GM21367 (cell line): ENCODE data around the gene HLA-DPA1.
"Not testable (repeated sequence)": the region's sequence is repeated elsewhere in the genome, so short reads cannot be mapped to it uniquely, and the experiment has no call there.

Experiments used
- ATAC-seq: cut with Tn5 transposase; IDR thresholded peaks from one replicate; pipeline ENCODE4 v1.9.1; 2021; ENCODE audit not compliant: unreplicated experiment

Gene HLA-DPA1

DNA sequence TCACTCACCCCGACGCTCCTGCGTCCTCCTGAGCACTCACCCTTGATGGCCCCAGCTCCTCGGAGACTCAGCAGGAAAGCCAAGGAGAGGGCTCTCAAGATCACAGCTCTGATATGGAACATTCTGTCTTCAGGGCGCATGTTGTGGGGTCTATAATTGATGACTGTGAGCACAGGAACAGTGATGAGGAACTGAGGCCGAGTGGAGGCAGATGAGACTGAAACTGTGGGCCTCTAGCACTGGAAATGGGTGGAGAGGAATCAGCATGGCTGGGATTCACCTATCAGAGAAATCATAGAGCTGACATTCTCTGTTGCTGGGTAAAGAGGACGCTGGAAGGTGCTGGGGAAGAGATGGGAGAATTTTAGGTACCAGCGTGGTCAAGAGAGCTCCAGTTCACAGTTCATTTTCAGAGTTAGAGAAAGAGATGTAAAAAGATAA is at the start of gene HLA-DPA1:
Gene HLA-DPA1 (minus strand): TSS at position 219 of the 441 bp plus-strand sequence.
- peak; percentile 63 for ATAC-seq

DNA sequence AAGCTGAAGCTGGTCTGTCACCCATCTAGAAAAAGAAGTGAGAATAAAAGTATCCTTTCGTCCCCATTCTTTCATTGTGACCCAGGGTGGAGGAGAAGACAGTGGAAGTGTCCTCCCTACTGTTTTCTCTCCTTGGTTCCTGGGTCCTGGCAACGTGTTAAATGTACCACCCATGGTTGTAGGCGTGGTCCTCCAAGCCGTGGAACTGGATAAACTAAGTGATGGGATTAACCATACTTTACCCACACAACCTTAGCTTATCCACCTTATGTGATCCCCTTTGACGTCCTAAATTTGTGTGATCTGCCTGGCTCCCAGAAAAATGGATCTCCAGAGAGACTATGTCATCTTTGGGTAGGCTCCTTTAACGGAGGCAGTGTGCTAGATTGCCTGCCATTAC is 49.7 kb upstream of the HLA-DPA1 start:
- ATAC-seq: no peak

DNA sequence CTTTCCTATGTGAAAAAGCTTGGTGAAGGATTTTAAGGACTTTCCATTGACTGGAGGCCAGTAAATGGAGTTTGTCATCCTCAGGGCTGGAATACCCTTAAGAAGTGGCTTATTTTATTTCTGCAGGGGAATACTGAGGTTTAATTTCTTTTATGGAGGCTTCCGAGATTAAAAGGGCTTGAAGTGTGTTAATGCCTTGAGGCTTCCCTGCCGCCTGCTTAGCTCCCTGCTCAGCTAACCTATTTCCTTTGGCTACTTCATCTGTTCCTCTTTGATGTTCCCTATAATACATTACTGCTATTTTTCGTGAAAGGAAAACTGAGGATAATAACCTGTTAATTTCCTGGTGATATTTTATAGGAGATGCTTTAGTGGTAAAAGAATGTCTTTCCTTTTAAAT is 46.6 kb upstream of the HLA-DPA1 start:
- ATAC-seq: no peak

DNA sequence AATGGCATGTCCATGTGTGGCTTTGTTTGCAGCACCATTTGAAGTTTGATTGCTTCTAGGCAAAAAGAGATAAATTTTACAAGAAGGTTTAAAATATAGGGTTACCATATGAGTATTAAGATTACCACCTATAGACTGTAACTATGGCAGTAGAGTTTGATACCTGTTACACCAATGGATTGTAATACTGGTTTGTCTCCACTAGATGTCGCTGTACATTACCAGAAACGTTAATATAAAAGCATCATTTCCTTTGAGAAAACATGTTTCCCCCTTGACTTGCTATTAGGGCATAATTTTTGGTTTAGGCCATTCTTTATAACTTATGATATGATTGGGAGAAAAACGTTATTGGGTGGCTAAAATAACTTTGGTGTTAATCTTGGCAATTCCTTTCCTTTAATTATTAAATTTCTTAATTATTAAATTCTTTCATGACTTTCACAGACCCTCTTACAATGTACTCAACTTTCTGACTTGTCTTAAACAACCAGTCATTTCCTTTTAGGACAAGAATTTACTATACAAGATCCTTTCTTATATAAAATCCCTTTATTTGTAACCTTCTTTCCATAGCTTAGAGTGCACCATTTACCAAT is 45.2 kb upstream of the HLA-DPA1 start:
- no peak for ATAC-seq

DNA sequence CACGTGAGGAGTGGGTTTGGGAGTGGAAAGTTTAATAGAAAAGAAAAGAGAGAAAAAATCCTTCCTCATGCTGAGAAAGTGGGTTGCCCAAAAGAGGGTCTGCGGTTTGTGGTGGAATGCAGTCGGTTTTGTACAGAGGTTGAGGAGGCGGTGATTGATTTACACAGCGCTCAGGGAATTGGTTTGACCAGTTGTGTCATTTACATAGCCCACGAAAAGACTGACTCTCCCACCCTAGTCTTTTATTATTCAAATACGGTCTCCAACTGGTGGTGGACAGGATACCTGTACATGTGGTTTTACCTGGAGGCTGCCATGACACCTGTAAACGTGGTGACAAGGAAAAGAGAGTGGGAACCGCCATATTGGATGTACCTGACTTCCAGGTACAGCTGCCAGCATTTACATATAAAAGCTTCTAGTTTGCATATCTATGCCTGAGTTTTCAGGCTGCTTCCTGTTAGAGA is 44.4 kb upstream of the HLA-DPA1 start:
- no peak for ATAC-seq

DNA sequence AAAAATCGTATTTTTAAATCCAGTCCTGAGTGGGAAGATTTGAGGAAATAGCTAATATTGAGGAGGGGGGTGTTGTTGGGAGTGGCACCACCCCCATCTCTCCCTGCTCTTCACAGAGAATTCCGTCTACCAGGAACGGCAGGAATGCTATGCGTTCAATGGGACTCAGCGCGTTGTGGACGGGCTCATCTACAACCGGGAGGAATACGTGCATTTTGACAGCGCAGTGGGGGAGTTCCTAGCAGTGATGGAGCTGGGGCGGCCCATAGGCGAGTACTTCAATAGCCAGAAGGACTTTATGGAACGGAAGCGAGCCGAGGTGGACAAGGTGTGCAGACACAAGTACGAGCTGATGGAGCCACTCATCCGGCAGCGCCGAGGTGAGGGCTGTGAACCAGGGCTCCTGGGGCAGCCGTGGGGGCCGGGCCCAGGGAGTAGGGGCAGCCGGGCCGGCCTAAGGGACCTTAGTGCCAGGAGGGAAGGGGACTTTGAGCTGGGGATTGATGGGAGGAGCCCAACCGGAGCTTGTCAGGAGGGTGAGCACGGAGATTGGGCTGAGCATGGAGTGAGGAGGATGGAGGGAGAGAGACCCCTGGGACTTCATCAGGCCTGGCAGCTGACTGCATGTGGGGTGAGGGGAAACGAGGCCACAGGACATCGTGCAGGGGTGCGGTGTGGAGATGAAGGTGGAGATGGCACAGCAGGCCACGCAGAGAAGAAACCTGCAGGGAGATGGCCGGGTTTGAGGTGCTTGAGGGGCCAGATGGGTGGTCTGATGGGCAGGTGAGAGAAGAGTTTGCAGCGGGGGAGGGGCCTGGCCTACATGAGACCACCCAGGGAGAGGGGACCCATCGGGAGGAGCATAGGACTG is 43.6 kb upstream of the HLA-DPA1 start:
- no peak for ATAC-seq

DNA sequence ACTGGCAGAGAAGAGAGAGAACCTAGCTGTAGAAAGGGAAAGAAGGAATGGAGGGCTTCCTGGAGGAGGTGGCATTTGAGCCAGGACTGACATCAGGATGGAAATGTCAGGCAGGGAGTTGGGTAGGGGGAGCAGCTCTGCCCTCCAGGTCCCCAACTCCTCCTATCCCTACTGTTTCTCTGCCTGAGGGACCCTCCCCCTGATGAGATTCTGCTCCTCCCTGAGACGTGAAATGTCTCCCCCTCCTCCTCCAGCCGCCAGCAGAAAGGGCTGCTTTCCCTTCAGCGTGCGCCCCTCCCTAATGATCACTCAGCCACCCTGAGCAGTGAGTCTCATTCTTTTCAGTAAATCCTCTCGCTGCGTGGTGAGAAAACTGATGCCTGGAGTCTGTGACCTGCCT is 43.0 kb upstream of the HLA-DPA1 start:
- ATAC-seq: no peak

DNA sequence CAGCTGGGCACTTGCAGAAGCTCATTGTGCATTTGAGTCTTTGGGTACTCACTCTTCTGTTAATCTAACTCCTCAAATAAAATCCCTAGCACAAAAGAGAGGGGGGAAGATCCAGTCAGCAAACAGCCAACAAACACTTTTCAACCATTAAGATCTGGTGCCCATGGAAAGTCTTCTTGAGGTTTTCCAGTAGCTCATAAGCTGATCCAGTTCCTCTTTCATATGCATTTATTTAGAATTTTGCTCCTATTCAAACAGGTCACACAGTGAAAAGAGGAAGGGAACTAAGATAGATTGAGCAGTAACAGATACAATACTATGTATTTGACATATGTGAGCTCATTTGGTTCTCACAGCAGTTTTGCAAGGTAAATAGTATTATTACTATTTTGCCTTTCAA is 41.0 kb upstream of the HLA-DPA1 start:
- ATAC-seq: no peak

DNA sequence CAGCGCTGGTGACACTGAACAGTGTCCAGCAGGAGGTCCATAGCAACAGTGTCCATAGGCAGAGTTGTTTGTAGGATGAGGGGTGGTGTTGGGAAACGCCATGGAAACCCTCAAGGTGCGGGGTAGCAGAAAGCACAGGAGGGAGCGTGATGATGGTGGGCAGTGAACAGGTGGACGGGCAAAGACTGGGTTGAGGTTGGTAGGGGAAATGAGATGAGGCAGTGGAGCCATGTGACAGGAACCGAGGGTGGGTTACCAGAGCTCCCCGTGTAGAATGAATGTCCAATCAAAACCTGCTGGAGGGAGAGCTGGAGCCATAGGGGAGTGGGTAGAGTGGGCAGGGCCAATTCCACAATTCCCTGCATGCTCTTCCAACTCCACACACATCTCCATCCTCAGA is 40.3 kb upstream of the HLA-DPA1 start:
- ATAC-seq: no peak

DNA sequence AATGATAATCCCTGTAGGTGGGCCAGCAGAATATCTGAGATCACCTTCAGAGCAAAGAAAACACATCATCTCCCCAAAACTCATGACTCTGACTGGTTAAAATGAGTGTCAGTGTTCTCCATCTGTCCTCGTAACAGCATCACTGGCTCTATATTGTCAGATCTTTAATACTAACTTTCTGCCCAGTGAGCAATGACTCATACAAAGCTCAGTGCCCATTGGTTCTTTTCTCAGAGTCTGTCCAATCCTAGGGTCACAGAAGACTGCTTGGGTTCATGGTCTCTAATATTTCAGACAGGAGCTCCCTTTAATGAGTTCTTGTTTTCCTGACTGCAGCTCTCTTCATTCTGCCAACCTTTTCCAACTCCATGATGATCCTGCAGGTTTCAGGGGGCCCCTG is 38.7 kb upstream of the HLA-DPA1 start:
- ATAC-seq: peak; percentile 75

DNA sequence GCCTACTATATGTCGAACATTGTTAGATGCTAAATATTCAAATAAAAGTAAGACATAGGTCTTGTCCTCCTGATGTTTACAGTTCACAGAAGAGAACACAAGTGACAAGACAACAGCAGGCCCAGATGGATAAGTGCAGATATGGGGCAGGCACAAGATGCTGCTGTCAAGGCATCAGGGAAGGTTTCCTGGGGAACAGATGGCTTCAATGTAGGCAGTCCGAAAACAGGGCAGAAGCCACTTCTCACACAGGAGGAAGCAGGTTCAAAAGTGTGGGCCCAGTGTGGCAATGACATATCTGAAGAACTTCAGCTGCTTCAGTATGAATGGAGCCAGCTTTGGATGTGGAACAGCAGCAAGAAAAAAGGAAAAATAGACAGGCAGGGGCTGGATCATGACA is 34.9 kb upstream of the HLA-DPA1 start:
- no peak for ATAC-seq

DNA sequence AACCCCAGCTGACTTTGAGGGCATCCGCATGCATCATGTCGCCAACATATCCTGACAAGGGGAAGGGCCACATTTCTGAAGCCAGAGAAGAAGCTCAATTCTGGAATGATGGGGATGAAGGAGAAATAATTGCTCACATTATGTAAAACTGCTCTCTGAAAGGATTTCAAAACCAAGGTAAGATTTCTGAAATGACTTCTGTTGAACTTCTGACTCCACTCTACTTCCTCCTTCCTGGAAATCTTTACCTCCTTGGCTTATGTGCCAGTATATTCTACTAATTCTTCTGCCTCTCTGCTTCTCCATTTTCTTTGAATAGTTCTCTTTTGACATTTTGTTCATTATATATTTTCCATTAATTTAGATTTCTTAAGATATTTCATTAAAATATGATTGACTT is 34.2 kb upstream of the HLA-DPA1 start:
- ATAC-seq: no peak

DNA sequence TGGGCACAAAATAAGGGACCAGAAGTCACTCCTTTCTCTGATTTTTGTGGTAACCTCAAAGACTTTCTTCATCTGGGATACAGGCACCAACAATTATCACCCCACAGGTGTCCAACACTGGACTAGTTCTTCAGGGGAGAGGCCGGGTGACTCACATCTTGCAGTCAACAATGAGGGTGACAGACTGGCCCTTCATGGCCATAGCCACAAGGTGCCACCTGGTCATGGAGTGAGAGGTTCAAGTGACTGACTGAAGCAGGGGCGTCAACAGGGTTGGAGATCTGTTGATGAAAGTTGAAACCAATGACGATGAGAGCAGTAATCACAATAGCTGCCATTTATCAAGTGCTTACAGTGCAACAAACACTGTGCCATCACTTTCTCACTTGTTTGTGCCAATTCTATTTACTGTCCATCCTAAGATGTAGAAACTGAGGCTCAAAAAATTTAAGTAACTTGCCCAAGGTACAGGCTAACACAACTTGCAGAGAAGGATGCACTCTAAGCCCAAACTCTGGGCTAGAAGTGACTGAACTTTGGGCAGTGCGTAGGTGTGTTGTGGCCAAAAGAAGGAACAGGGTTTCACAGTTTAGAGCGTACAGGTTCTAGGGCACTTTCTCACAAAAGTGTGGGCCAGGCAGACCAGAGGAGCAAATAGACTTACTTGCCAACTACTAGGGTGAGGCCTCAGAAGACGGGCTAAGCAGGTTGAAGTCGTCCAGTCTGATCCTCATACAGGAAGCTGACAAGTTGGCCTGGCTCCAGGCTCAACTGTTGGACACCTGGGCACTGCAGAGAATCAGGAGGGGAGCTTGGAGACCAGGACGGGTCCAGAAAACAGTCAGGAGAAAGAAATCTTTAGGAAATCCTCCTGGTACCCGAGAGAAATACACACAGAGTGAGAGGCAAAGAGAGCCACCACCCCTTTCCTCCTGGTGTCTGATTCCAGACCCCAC is 32.7 kb upstream of the HLA-DPA1 start:
- no peak for ATAC-seq

DNA sequence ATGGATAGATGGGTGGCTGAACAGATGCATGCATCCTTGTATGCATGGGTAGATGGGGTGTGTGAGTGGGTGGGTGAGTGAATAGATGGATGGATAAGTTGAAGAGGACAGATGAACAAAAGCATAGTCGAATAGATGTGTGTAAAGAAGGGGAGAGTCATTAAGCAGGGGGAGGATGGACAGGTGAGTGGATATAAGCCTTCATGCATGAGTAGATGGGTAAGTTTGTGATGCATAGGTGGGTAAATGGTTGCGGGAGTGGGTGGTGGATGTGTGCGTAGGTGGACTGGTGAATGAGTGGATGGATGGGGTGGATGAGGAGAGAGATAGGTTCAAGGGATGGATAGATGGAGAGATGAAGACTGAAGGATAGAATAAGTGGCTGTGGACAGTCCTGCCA is 31.9 kb upstream of the HLA-DPA1 start:
- ATAC-seq: no peak

DNA sequence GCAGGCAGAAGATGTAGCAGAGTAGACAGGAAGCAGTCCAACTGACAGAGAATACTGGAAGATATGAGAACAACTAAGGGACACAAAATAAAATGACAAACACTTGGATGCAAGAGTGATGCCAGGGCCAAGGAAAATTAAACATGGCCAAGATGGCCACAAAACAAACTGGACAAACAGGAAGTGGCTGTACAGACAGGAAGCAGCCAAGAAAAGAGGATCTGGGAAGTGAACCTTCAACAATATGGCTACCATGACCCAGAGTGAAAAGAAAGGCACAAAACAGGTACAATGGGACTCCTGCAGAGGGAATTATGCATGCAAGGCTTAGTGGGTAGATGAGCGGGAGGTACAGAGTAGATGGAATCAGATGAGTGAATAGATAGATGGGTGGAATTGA is 31.4 kb upstream of the HLA-DPA1 start:
- no peak for ATAC-seq

DNA sequence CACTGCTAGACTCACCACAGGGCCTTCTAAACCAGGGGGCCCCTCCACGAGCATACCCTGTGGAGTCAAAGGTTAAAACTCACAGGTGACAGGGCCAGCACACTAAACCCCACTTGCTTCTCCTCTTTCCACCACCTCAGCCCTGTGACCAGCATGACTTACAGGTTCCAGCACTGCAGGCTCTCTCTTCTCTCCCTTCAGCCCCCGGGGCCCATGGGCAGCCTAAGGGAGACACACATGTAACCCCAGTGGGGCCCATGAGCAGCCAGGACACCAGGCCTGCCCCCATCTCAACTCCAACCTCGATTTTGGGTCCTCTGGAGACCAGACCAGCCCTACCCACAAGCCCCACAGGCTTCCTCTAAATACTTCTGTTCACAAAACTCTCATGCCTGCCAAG is 30.3 kb upstream of the HLA-DPA1 start:
- ATAC-seq: no peak

DNA sequence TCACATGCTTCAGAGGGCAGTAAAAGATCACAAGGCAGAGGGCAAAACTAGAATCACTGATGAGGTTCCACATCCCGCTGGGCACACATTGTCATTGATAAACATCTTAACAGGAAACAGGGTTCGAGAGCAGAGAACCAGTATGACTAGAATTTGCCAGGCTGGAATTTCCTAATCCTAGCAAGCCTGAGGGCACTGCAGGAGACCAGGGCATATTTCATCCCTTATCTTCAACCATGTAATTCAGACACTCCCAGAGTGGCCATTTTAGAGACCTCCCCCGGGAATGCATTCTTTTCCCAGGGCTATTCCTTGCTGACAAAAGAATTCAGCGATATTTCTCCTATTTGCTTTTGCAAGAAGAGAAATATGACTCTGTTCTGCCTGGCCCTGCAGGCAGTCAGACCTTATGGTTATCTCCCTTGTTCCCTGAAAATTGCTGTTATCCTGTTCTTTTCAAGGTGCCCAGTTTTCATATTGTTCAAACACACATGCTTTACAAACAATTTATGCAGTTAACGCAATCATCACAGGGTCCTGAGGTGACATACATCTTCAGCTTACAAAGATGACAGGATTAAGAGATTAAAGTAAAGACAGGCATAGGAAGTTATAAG is 27.8 kb upstream of the HLA-DPA1 start:
- ATAC-seq: not testable (repeated sequence)

DNA sequence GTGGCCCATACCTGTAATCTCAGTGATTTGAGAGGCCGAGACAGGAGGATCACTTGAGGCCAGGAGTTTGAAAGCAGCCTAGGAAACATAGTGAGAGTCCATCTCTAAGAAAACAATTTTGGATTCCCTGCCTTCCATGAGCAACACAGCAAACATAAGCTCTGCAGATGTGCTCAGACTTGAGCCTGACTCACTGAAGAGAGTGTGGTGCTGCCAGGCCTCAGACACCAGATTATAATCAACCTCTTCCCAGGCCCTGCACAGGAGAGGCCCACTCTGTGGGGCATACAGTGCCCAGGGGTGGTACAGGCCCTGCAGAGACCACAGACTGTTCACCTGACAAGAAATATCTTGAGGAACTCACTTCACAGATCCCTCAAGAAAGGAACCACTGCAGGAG is 22.2 kb upstream of the HLA-DPA1 start:
- ATAC-seq: no peak

DNA sequence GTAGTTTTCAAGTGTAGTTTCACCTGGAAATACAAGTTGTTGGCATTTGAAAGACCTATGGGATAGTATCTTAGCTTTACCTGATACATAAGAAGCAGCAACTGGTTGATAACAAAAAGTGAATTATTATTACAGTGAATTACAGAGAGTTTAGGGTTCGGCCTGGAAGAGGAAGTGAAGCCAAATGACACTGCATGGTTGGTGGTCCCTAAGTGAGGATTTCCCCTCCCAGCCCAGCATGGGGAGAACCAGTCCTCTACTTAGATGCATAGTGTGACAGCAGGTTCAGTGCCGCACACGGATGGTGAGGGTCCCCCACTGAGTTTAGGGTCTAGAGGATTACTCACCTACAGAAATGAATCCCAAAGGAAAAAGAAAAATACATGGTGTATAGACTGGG is 20.4 kb upstream of the HLA-DPA1 start:
- no peak for ATAC-seq

DNA sequence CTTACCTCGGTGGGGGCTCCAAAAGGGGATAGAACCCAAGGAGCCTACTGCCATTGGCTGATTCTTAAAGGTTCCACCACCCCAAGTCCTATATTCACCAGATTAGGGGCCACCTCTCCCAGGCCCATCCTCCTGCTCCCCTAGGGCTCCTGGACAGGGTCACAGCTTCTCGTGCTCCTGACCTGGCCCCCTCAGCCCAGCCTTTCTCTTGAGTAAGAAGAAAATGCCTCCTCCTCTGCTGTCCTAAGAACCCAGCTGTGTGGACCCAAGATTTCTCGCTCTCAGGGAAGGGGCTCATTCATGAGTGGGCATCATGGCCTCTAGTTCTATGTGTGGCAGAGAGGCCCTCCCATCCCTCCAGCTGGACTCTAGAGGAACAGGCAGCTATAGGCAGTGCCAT is 18.9 kb upstream of the HLA-DPA1 start:
- ATAC-seq: no peak

DNA sequence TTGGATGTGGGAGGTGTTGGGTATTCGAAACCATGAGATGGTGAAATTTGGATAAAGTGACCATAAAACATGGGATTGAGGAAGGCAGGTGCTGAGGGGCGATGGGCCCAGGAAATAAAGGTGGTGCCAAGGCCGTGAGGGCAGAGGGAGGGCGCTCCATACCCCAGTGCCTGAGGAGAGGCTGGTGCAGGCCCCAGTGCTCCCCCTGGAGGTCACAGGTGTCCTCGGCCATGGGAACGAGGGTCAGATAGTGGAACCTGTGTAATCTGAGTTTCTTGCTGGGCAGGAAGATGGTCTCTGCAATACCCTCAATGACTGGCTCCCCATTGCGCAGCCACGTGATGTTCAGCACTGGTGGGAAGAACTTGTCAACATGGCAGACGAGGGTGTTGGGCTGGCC is 18.5 kb upstream of the HLA-DPA1 start:
- no peak for ATAC-seq
